CD14-positive monocyte (primary cell): ENCODE results near the gene CTNNA3. TPM values are rescaled to one million over a fixed set of nuclear protein-coding genes. Genes with fewer than 3 reads are reported as not detected.

Experiments
- DNase-seq, 3 donors: peaks; one replicate each; pipeline ENCODE4 v3.0.0-alpha.2; 2011 to 2022
- H2AFZ ChIP-seq: 2 replicates; pipeline ENCODE4 v1.6.0; 2012; ENCODE audit warnings: mild to moderate bottlenecking, low read depth, low read length, inconsistent platforms; ENCODE audit not compliant: insufficient read depth, poor library complexity, severe bottlenecking
- H3K27ac ChIP-seq, 2 donors: 1 replicate in 1 of 2; 2 replicates in 1 of 2; pipeline ENCODE4 v1.5.1; 2012 to 2013; ENCODE audit warnings: low read length in 2 of 2, control low read depth in 1 of 2, inconsistent platforms in 1 of 2, low read depth in 1 of 2, mild to moderate bottlenecking in 1 of 2
- H3K27me3 ChIP-seq, 2 donors: one replicate each; pipeline versions ENCODE4 v1.6.0 to v1.6.1; 2011 to 2013; ENCODE audit warnings: low read length in 2 of 2; ENCODE audit not compliant: control insufficient read depth in 2 of 2, insufficient read depth in 2 of 2
- H3K36me3 ChIP-seq, 2 donors: replicated peaks in 1 of 2; 1 replicate in 1 of 2; 2 replicates in 1 of 2; pipeline versions ENCODE4 v1.5.1 to v1.6.1; 2012 to 2013; ENCODE audit warnings: low read length in 2 of 2, control low read depth in 1 of 2, inconsistent platforms in 1 of 2, mild to moderate bottlenecking in 1 of 2; ENCODE audit not compliant: insufficient read depth in 2 of 2, control insufficient read depth in 1 of 2
- H3K4me1 ChIP-seq, 2 donors: 1 replicate in 1 of 2; 2 replicates in 1 of 2; pipeline versions ENCODE4 v1.5.1 to v1.6.1; 2012 to 2013; ENCODE audit warnings: low read length in 2 of 2, control low read depth in 1 of 2, inconsistent platforms in 1 of 2, mild to moderate bottlenecking in 1 of 2, moderate library complexity in 1 of 2; ENCODE audit not compliant: insufficient read depth in 2 of 2, control insufficient read depth in 1 of 2
- H3K4me2 ChIP-seq: replicated peaks from 2 replicates; pipeline ENCODE3; 2012; ENCODE audit warnings: low read length, moderate library complexity, mild to moderate bottlenecking; ENCODE audit not compliant: poor library complexity, severe bottlenecking; ENCODE audit errors: extremely low read depth
- H3K4me3 ChIP-seq, 3 experiments: fragments of 200-600 bp in 1 of 3; sonication (generic) in 1 of 3; replicated peaks in 1 of 3; 1 replicate in 2 of 3; 2 replicates in 1 of 3; pipeline ENCODE4 v1.5.1; 2011 to 2013; ENCODE audit warnings: low read length in 3 of 3, mild to moderate bottlenecking in 3 of 3, control low read depth in 2 of 3, low read depth in 2 of 3, inconsistent platforms in 1 of 3, moderate library complexity in 1 of 3
- H3K79me2 ChIP-seq: 2 replicates; pipeline ENCODE4 v1.6.0; 2012; ENCODE audit warnings: mild to moderate bottlenecking, control low read depth, inconsistent platforms, low read length, moderate library complexity; ENCODE audit not compliant: insufficient read depth
- H3K9ac ChIP-seq: 2 replicates; pipeline ENCODE4 v1.6.0; 2017; ENCODE audit warnings: low read length, mild to moderate bottlenecking; ENCODE audit not compliant: insufficient read depth, poor library complexity, severe bottlenecking
- H3K9me3 ChIP-seq, 2 donors: replicated peaks in 1 of 2; 1 replicate in 1 of 2; 2 replicates in 1 of 2; pipeline versions ENCODE4 v1.5.1 to v1.6.1; 2012 to 2013; ENCODE audit warnings: low read length in 2 of 2, control low read depth in 1 of 2; ENCODE audit not compliant: control insufficient read depth in 1 of 2, insufficient read depth in 1 of 2
- H4K20me1 ChIP-seq: 2 replicates; pipeline ENCODE4 v1.6.0; 2012; ENCODE audit warnings: mild to moderate bottlenecking, low read length, control low read depth, moderate library complexity; ENCODE audit not compliant: insufficient read depth
- H3K27ac Mint-ChIP-seq, 7 donors: one replicate each; pipeline ENCODE4 v1.8.0; 2020; ENCODE audit warnings: mild to moderate bottlenecking in 7 of 7, mixed read lengths in 7 of 7, moderate library complexity in 6 of 7, inconsistent platforms in 2 of 7
- H3K27me3 Mint-ChIP-seq, 3 donors: one replicate each; pipeline ENCODE4 v1.8.0; 2021 to 2022; ENCODE audit warnings: low read depth in 3 of 3, mild to moderate bottlenecking in 3 of 3, mixed read lengths in 3 of 3, moderate library complexity in 3 of 3, inconsistent platforms in 1 of 3
- H3K36me3 Mint-ChIP-seq, 2 donors: one replicate each; pipeline ENCODE4 v1.8.0; 2020; ENCODE audit warnings: mixed read lengths in 2 of 2, inconsistent platforms in 1 of 2, mild to moderate bottlenecking in 1 of 2
- H3K4me1 Mint-ChIP-seq: one replicate; pipeline ENCODE4 v1.8.0; 2020; ENCODE audit warnings: mild to moderate bottlenecking, mixed read lengths
- H3K4me3 Mint-ChIP-seq, 2 donors: one replicate each; pipeline ENCODE4 v1.8.0; 2020; ENCODE audit warnings: mild to moderate bottlenecking in 2 of 2, mixed read lengths in 2 of 2, moderate library complexity in 1 of 2
- H3K9me3 Mint-ChIP-seq, 7 donors: one replicate each; pipeline ENCODE4 v1.8.0; 2020 to 2022; ENCODE audit warnings: mixed read lengths in 7 of 7, mild to moderate bottlenecking in 6 of 7, moderate library complexity in 6 of 7, inconsistent platforms in 2 of 7
- CTCF ChIP-seq: fragments of 200-600 bp; IDR thresholded peaks from one replicate; pipeline ENCODE4 v1.8.0; 2022; ENCODE audit warnings: antibody characterized with exemption, mild to moderate bottlenecking
- WGBS: methylation state at CpG from one replicate; pipeline ENCODE4 v1.1.5; 2013; ENCODE audit warnings: missing lambda C conversion rate; ENCODE audit not compliant: insufficient coverage; 5-methylcytosine and 5-hydroxymethylcytosine counted together
- intact Hi-C, 2 donors: fragments of 100-400 bp; cut with micrococcal nuclease; formaldehyde crosslinking; loops; one replicate each; pipeline versions ENCODE4 v1.15.0 to v1.15.1; 2023
- polyA plus RNA-seq, 3 donors: library from polyadenylated mRNA; depleted of rRNA in 1 of 3; unstranded in 2 of 3; stranded (reverse) in 1 of 3; fragments of 300-500 nt in 2 of 3; fragments of >200 nt in 1 of 3; fragmentation: Illumina TruSeq in 2 of 3; gene quantifications; 1 replicate in 2 of 3; 2 replicates in 1 of 3; pipeline ENCODE4 v1.2.3, GENCODE V29; 2012 to 2021

The CTNNA3 gene
- polyA plus RNA-seq, 3 donors, result not detected

- Histone ChIP-seq H3K27ac (no peak overlapping the region), H3K9me3 (no peaks in the 10 kb centered on the region), H3K36me3 (no peaks in the 10 kb centered on the region), H3K79me2 (no peaks in the 10 kb centered on the region), H3K27me3 (no peaks in the 10 kb centered on the region), H3K4me3 (no peak overlapping the region), H2AFZ (no peak overlapping the region), H3K4me1 (no peaks in the 10 kb centered on the region), H4K20me1 (no peaks in the 10 kb centered on the region), H3K9ac (no peak overlapping the region), H3K4me2 (no peak overlapping the region)
- no peaks in the 10 kb centered on the region for H3K9me3 Mint-ChIP-seq
- intact Hi-C loops, result no loop called here
- peaks cover 0 to 1% (median 0%) of the 10 kb centered on the region in 3 donors for H3K27me3 Mint-ChIP-seq
- no peak overlapping the region for H3K4me3 Mint-ChIP-seq
- no peaks in the 10 kb centered on the region for H3K36me3 Mint-ChIP-seq
- no peak for TF ChIP-seq CTCF
- no peak overlapping the region for H3K27ac Mint-ChIP-seq
- DNase-seq, result no peak
- no peaks in the 10 kb centered on the region for H3K4me1 Mint-ChIP-seq
These were observed 154.6 kb downstream of the CTNNA3 start for GRCh38 chr10:67541411-67541810.

- no peaks in the 10 kb centered on the region for H4K20me1 ChIP-seq
- H3K36me3 Mint-ChIP-seq, result no peaks in the 10 kb centered on the region
- no peaks in the 10 kb centered on the region for H3K79me2 ChIP-seq
- H3K4me2 ChIP-seq, result no peak overlapping the region
- no peak overlapping the region for H3K4me3 ChIP-seq
- H3K4me1 Mint-ChIP-seq, result no peaks in the 10 kb centered on the region
- no peaks in the 10 kb centered on the region for H3K36me3 ChIP-seq
- no peaks in the 10 kb centered on the region for H3K4me1 ChIP-seq
- H3K9ac ChIP-seq, result no peak overlapping the region
- no peaks in the 10 kb centered on the region for H3K9me3 Mint-ChIP-seq
- H3K4me3 Mint-ChIP-seq, result no peak overlapping the region
- no peak overlapping the region for H2AFZ ChIP-seq
- WGBS, result no CpG with 5 or more reads among the region's 6 CpGs
- intact Hi-C loops, result no loop called here
- no peaks in the 10 kb centered on the region for H3K27me3 ChIP-seq
- peaks cover 0 to 1% (median 1%) of the 10 kb centered on the region in 3 donors for H3K27me3 Mint-ChIP-seq
- TF ChIP-seq CTCF, result no peak
- no peak overlapping the region for H3K27ac Mint-ChIP-seq
- H3K9me3 ChIP-seq, result no peaks in the 10 kb centered on the region
- no peak overlapping the region for H3K27ac ChIP-seq
- DNase-seq, result no peak
These were observed 156.7 kb downstream of the CTNNA3 start for GRCh38 chr10:67539312-67539711.
